GM10266 (cell line): ENCODE data around the gene MTFR1L.

Experiments used
- DNase-seq: peaks from one replicate; pipeline ENCODE4 v3.0.0; 2012; ENCODE audit errors: extremely low spot score
- CTCF ChIP-seq: IDR thresholded peaks from 2 replicates; pipeline ENCODE4 v1.5.1; 2012; ENCODE audit warnings: mild to moderate bottlenecking, low read depth; ENCODE audit not compliant: control insufficient read depth, insufficient read depth; ENCODE audit errors: missing control alignments

Gene MTFR1L

GRCh38 chr1:25814549-25815087, 5.1 kb upstream of the MTFR1L start:
- DNase-seq, result no peak
- no peak for TF ChIP-seq CTCF

- TF ChIP-seq CTCF, result no peak
- no peak for DNase-seq
These were observed 4.3 kb upstream of the MTFR1L start for GRCh38 chr1:25815208-25816111.

GRCh38 chr1:25816112-25816718, 3.5 kb upstream of the MTFR1L start:
- DNase-seq, result no peak
- TF ChIP-seq CTCF, result no peak

- no peak for DNase-seq
- TF ChIP-seq CTCF, result no peak
These were observed 1.8 kb upstream of the MTFR1L start for GRCh38 chr1:25817840-25818501.

- TF ChIP-seq CTCF, result no peak
- DNase-seq, result no peak
These were observed 1.2 kb upstream of the MTFR1L start for GRCh38 chr1:25818569-25818968.

GRCh38 chr1:25820247-25821111, 725 bp downstream of the MTFR1L start:
- no peak for TF ChIP-seq CTCF
- DNase-seq, result peak; percentile 87
